Measurements from ENCODE around the gene FOXE1.

GRCh38 chr9:97895695-97896332 lies 42.8 kb downstream of the FOXE1 start:
- TF ChIP-seq EZH2 (IDR thresholded peaks at IDR 0.05) (no peak), POLR2AphosphoS5 (IDR thresholded peaks at IDR 0.05; ENCODE audit: borderline replicate concordance, low read depth, low read length) (no peak)
